Measurements from ENCODE around the gene GDF10.

GDF10 gene

GRCh38 chr10:47262606-47263533 lies 37.1 kb upstream of the GDF10 start:
- H3K27ac ChIP-seq = no peak overlapping the region
- no peak for TF ChIP-seq CTCF (IDR thresholded peaks at IDR 0.05)

GRCh38 chr10:47264797-47265281 lies 35.2 kb upstream of the GDF10 start:
- Histone ChIP-seq H3K4me1 (no peaks in the 10 kb centered on the region), H3K27me3 (no peaks in the 10 kb centered on the region), H3K27ac (no peak overlapping the region), H3K36me3 (no peaks in the 10 kb centered on the region), H3K4me3 (no peak overlapping the region), H3K9me3 (no peaks in the 10 kb centered on the region)
- TF ChIP-seq CTCF (IDR thresholded peaks at IDR 0.05) = no peak
- no peak for DNase-seq
- intact Hi-C loops (cut with DNase I; ENCODE audit: low total_unique reads) = no loop called here

More at GRCh38 chr10:47262606-47263533, 37.1 kb upstream of the GDF10 start:
- Histone ChIP-seq H3K9me3 (no peaks in the 10 kb centered on the region), H3K27me3 (no peaks in the 10 kb centered on the region), H3K4me1 (no peaks in the 10 kb centered on the region), H3K36me3 (no peaks in the 10 kb centered on the region), H3K4me3 (no peak overlapping the region)
- no peak for DNase-seq
- intact Hi-C loops (cut with DNase I; ENCODE audit: low total_unique reads) = no loop called here

- intact Hi-C loops (cut with DNase I; ENCODE audit: low total_unique reads) = no loop called here
- H3K27me3 ChIP-seq = no peaks in the 10 kb centered on the region
- no peaks in the 10 kb centered on the region for H3K36me3 ChIP-seq
- no peak overlapping the region for H3K27ac ChIP-seq
- DNase-seq = no peak
- no peaks in the 10 kb centered on the region for H3K4me1 ChIP-seq
- H3K9me3 ChIP-seq = peaks cover 0 to 1% (median 0%) of the 10 kb centered on the region in 3 donors
- H3K4me3 ChIP-seq = no peak overlapping the region
- TF ChIP-seq CTCF (IDR thresholded peaks at IDR 0.05) = no peak
These were observed 33.4 kb upstream of the GDF10 start for GRCh38 chr10:47266602-47267001.

- TF ChIP-seq CTCF (IDR thresholded peaks at IDR 0.05) = no peak
- DNase-seq = no peak
- Histone ChIP-seq H3K36me3 (no peaks in the 10 kb centered on the region), H3K4me3 (no peak overlapping the region), H3K9me3 (peaks cover 0 to 20% (median 7%) of the 10 kb centered on the region in 3 donors), H3K27ac (no peak overlapping the region), H3K27me3 (no peaks in the 10 kb centered on the region), H3K4me1 (no peaks in the 10 kb centered on the region)
- intact Hi-C loops (cut with DNase I; ENCODE audit: low total_unique reads) = no loop called here
These were observed 31.3 kb upstream of the GDF10 start for GRCh38 chr10:47268696-47269095.

GRCh38 chr10:47269294-47269693 lies 30.7 kb upstream of the GDF10 start:
- Histone ChIP-seq H3K27me3 (no peaks in the 10 kb centered on the region), H3K9me3 (peaks cover 0 to 20% (median 7%) of the 10 kb centered on the region in 3 donors), H3K36me3 (no peaks in the 10 kb centered on the region), H3K4me1 (no peaks in the 10 kb centered on the region), H3K4me3 (no peak overlapping the region), H3K27ac (no peak overlapping the region)
- TF ChIP-seq CTCF (IDR thresholded peaks at IDR 0.05) = no peak
- intact Hi-C loops (cut with DNase I; ENCODE audit: low total_unique reads) = no loop called here
- DNase-seq = no peak
